PFSK-1 (cell line): ENCODE results near the gene MCM3AP.

Source experiments
- FOXP2 ChIP-seq: optimal IDR thresholded peaks from 2 replicates; pipeline ENCODE3; 2011; ENCODE audit warnings: borderline replicate concordance, control low read depth, inconsistent platforms; ENCODE audit not compliant: insufficient read depth; ENCODE audit errors: extremely low read length, extremely low read depth
- POLR2AphosphoS5 ChIP-seq: IDR thresholded peaks from 2 replicates; pipeline ENCODE4 v1.6.1; 2012; ENCODE audit warnings: low read depth, mild to moderate bottlenecking, control low read depth, low read length, moderate library complexity
- REST ChIP-seq, 2 experiments: IDR thresholded peaks; 2 replicates each; pipeline versions ENCODE4 v1.6.1 to v1.8.0; 2011 to 2012; ENCODE audit warnings: low read depth in 2 of 2, low read length in 2 of 2, control low read depth in 1 of 2, inconsistent platforms in 1 of 2, mild to moderate bottlenecking in 1 of 2, moderate library complexity in 1 of 2; ENCODE audit not compliant: insufficient read depth in 1 of 2
- SIN3A ChIP-seq: IDR thresholded peaks from 2 replicates; pipeline ENCODE4 v1.6.1; 2012; ENCODE audit warnings: mild to moderate bottlenecking, low read length, moderate library complexity, borderline replicate concordance; ENCODE audit not compliant: insufficient read depth
- TAF1 ChIP-seq: IDR thresholded peaks from 2 replicates; pipeline ENCODE4 v1.6.1; 2012; ENCODE audit warnings: low read length, control low read depth, borderline replicate concordance; ENCODE audit not compliant: insufficient read depth

MCM3AP gene

GRCh38 chr21:46205766-46206162 lies 79.6 kb downstream of the MCM3AP start:
- TF ChIP-seq FOXP2: no peak

- TF ChIP-seq POLR2AphosphoS5 (no peak), REST (IDR thresholded peaks at IDR 0.05; ENCODE audit: insufficient read depth in 1 of 2, low read depth in 2 of 2, low read length in 2 of 2) (no peak), TAF1 (no peak), FOXP2 (no peak), SIN3A (no peak)
Measured at GRCh38 chr21:46205166-46205565, 80.2 kb downstream of the MCM3AP start.

GRCh38 chr21:46203203-46203600 lies 82.2 kb downstream of the MCM3AP start:
- TF ChIP-seq REST (IDR thresholded peaks at IDR 0.05; ENCODE audit: insufficient read depth in 1 of 2, low read depth in 2 of 2, low read length in 2 of 2) (no peak), SIN3A (no peak), POLR2AphosphoS5 (no peak), FOXP2 (no peak), TAF1 (no peak)

GRCh38 chr21:46202592-46203202 lies 82.7 kb downstream of the MCM3AP start:
- TF ChIP-seq POLR2AphosphoS5 (no peak), FOXP2 (no peak), TAF1 (no peak), SIN3A (0 out of 2 replicates have a peak, but pooled peaks have one; percentile 25)

GRCh38 chr21:46199436-46200373 lies 85.7 kb downstream of the MCM3AP start:
- TF ChIP-seq SIN3A (no peak), TAF1 (no peak)

- TF ChIP-seq TAF1 (no peak), SIN3A (no peak), REST (IDR thresholded peaks at IDR 0.05; ENCODE audit: insufficient read depth in 1 of 2, low read depth in 2 of 2, low read length in 2 of 2) (no peak), POLR2AphosphoS5 (no peak), FOXP2 (no peak)
Measured at GRCh38 chr21:46196733-46197132, 88.7 kb downstream of the MCM3AP start.
